GM12864 (cell line): ENCODE measurements around the gene TOP2B.

Experiments
- DNase-seq: peaks from one replicate; pipeline ENCODE4 v3.0.0-alpha.2; 2011; ENCODE audit warnings: low read depth
- H3K4me3 ChIP-seq: 2 replicates; pipeline ENCODE4 v1.5.1; 2011; ENCODE audit warnings: mild to moderate bottlenecking, low read depth, low read length, control low read depth
- TF ChIP-seq, protein P1 (sequence below): IDR thresholded peaks from 2 replicates; pipeline ENCODE4 v1.5.1; 2011; ENCODE audit warnings: low read depth, mild to moderate bottlenecking, moderate library complexity, low read length, control low read depth, inconsistent platforms; ENCODE audit errors: missing control alignments

TOP2B gene

GRCh38 chr3:25648925-25649830 lies 15.5 kb downstream of the TOP2B start:
- DNase-seq, result no peak
- no peak overlapping the region for H3K4me3 ChIP-seq
- TF ChIP-seq, protein P1, sequence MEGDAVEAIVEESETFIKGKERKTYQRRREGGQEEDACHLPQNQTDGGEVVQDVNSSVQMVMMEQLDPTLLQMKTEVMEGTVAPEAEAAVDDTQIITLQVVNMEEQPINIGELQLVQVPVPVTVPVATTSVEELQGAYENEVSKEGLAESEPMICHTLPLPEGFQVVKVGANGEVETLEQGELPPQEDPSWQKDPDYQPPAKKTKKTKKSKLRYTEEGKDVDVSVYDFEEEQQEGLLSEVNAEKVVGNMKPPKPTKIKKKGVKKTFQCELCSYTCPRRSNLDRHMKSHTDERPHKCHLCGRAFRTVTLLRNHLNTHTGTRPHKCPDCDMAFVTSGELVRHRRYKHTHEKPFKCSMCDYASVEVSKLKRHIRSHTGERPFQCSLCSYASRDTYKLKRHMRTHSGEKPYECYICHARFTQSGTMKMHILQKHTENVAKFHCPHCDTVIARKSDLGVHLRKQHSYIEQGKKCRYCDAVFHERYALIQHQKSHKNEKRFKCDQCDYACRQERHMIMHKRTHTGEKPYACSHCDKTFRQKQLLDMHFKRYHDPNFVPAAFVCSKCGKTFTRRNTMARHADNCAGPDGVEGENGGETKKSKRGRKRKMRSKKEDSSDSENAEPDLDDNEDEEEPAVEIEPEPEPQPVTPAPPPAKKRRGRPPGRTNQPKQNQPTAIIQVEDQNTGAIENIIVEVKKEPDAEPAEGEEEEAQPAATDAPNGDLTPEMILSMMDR, result no peak

DNA sequence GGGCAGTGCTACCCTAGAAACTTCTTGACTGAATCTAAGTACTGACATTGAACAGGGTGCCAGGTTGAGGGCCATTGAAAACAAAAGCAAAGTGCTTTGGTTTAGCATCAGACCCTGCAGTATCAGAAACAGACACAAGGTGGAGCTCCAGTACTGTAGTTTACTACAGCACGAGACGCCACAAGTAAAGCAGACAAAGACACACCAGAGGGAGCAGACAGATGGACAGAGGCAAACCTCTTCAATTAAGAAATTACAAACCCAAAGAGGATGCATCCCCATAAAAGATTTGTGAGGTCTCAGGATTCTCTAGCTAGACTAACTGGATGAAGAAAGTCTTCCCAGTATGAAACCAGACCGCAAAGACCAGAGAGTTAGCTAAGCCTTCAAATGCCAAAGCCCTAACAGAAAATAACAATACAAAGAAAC lies 16.6 kb downstream of the TOP2B start:
- DNase-seq, result peak; percentile 73
- TF ChIP-seq, protein P1, result peak; percentile 90
- no peak overlapping the region for H3K4me3 ChIP-seq

DNA sequence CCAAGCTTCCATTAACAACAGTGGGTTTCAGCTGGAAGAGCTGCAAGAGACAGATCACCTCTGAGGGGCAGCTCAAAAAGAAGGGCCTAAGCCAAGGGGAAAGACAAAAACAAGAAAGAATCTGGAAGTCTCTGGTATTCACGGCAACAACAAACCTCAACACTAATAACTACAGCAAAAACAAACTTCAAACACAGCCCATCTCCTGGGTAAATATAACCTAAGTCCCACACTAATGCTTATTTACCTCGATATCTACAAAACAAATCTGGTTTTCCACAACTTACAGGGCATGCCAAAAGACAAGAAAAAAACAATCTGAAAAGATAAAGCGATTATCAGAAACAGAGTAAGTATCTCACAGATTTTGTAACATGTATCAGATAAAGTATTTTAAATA lies 29.7 kb downstream of the TOP2B start:
- DNase-seq, result no peak
- no peak overlapping the region for H3K4me3 ChIP-seq
- TF ChIP-seq, protein P1, result no peak

DNA sequence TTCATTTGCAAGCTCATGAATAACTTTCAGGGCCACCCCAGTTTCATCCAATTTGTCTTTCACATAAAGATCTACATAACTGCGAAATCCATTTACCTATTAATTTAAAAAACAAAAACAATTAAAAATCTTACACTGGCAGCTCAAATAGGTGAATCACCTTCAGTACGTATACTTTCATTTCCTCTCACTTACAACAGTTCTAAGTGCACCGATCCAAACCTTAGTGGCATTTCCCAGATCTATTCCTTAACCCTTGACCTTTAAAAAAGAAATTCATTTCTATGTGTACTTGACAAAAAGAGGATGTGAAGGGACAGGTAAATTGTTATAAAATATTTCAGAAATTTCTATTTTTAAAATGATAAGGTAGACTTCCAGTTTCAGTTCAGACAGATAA lies 30.8 kb downstream of the TOP2B start:
- DNase-seq, result no peak
- TF ChIP-seq, protein P1, result no peak
- no peak overlapping the region for H3K4me3 ChIP-seq

- DNase-seq, result no peak
- H3K4me3 ChIP-seq, result no peak overlapping the region
- TF ChIP-seq, protein P1, result no peak
Measured at GRCh38 chr3:25631989-25632388, 32.7 kb downstream of the TOP2B start.

DNA sequence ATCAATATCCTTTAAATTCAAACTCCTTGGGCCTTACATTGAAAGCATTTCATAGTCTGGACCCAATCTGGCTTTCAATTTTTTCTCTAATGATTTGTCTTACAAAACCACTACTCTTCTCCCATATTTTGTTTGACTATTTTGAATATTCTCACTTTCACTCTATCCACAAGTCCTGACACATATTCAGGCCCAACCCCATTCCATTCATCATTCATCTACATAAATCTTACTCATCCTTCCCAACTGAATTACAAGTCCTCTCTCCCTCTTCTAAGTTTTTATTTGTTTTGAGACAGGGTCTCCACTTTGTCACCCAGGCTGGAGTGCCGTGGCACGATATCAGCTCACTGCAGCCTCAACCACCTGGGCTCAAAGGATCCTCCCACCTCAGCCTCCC lies 43.6 kb downstream of the TOP2B start:
- TF ChIP-seq, protein P1, result no peak
- DNase-seq, result no peak
- no peak overlapping the region for H3K4me3 ChIP-seq

DNA sequence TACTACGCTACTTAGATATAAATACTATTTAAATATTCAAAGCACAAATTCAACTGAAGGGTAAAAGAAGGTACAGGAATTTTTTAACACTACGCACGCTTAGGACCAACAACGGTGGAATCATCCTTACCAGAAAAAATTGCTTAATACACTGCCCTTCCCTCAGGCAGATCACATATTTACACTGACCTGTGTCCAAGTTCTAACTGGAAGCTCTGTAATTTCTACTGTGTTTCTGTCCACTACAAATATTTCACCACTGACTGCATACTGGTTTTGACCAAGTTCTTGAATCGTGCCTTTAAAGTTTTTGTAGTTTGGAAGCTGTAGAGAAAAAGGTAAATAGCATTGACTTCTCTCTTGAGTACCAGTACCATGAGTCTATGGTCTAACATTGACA lies 44.2 kb downstream of the TOP2B start:
- DNase-seq, result no peak
- H3K4me3 ChIP-seq, result no peak overlapping the region
- TF ChIP-seq, protein P1, result no peak
